NT2/D1 (cell line): ENCODE data around the gene WDR7.

ENCODE experiments used
- SUZ12 ChIP-seq: IDR thresholded peaks from 2 replicates; pipeline ENCODE4 v1.6.1; 2011; ENCODE audit not compliant: insufficient read length, insufficient read depth; ENCODE audit errors: extremely low read depth
- YY1 ChIP-seq: IDR thresholded peaks from 2 replicates; pipeline ENCODE4 v1.6.1; 2011; ENCODE audit not compliant: insufficient read length, insufficient read depth
- ZNF274 ChIP-seq: IDR thresholded peaks from 2 replicates; pipeline ENCODE4 v1.6.1; 2011; ENCODE audit warnings: mild to moderate bottlenecking, low read depth, low read length

DNA sequence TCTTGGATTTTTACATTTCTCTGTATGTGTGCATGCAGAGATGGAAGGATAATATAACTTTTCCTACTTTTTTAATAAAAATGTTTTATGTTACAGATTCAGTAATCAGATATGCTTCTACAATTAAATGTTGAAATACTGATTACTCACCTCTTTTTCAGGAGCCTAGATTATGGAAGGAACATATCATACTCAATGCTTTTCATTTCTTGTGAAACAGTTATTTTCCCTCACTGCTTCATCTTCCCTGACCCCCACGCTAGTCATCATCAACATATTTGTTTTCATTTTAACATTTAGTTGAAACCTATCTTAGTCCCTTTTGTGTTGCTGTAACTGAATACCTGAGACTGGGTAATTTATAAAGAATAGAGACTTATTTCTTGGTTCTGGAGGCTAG is 190.7 kb downstream of the WDR7 start:
- no peak for TF ChIP-seq YY1
- no peak for TF ChIP-seq ZNF274
- no peak for TF ChIP-seq SUZ12
